Measurements from ENCODE around the gene ASAP2.

The ASAP2 gene

GRCh38 chr2:9238591-9239326, 32.1 kb downstream of the ASAP2 start:
- Histone ChIP-seq H3K4me2 (ENCODE audit: insufficient read depth, low read length, poor library complexity, severe bottlenecking) (no peak overlapping the region), H3K27me3 (ENCODE audit: control insufficient read depth in 3 of 3, insufficient read depth in 3 of 3, low read depth in 1 of 3, low read length in 3 of 3) (no peaks in the 10 kb centered on the region), H3K9ac (ENCODE audit: low read depth, low read length, poor library complexity) (no peak overlapping the region), H3K36me3 (replicated peaks in 1 of 2; ENCODE audit: control insufficient read depth in 2 of 2, insufficient read depth in 2 of 2, low read length in 2 of 2) (peaks cover 0 to 4% of the 10 kb centered on the region in 2 donors), H2BK120ac (ENCODE audit: low read depth, low read length) (no peak overlapping the region), H2BK5ac (ENCODE audit: low read length) (no peak overlapping the region), H2BK12ac (ENCODE audit: low read length) (no peak overlapping the region), H3K14ac (ENCODE audit: low read length) (no peak overlapping the region), H3K79me1 (ENCODE audit: low read depth, low read length) (peaks cover 23% of the 10 kb centered on the region), H3K27ac (replicated peaks; ENCODE audit: low read length) (no peak overlapping the region), H4K91ac (ENCODE audit: low read depth, low read length, poor library complexity) (no peak overlapping the region), H3K23ac (ENCODE audit: low read depth, low read length, poor library complexity) (no peak overlapping the region), H2AK5ac (ENCODE audit: low read depth, low read length) (no peak overlapping the region), H3K4me3 (ENCODE audit: low read length in 2 of 2) (no peak overlapping the region), H2AFZ (ENCODE audit: low read length) (no peak overlapping the region), H4K8ac (ENCODE audit: low read depth, low read length) (no peak overlapping the region), H2BK15ac (ENCODE audit: low read length) (no peak overlapping the region), H3K9me3 (replicated peaks in 1 of 2; ENCODE audit: control insufficient read depth in 2 of 2, insufficient read depth in 1 of 2, low read depth in 1 of 2, low read length in 2 of 2) (peaks cover 0 to 5% of the 10 kb centered on the region in 2 donors), H3K4ac (ENCODE audit: low read length) (no peak overlapping the region), H3K18ac (ENCODE audit: low read length) (no peak overlapping the region), H3K4me1 (ENCODE audit: control insufficient read depth in 2 of 2, insufficient read depth in 1 of 2, low read depth in 1 of 2, low read length in 2 of 2) (peaks cover 18 to 24% of the 10 kb centered on the region in 2 donors)
- WGBS, 2 donors (ENCODE audit: extremely low coverage in 2 of 2, insufficient read length in 2 of 2, insufficient replicate concordance in 1 of 2) = no CpG with 5 or more reads among the region's 7 CpGs
- DNase-seq (ENCODE audit: low spot score) = no peak

DNA sequence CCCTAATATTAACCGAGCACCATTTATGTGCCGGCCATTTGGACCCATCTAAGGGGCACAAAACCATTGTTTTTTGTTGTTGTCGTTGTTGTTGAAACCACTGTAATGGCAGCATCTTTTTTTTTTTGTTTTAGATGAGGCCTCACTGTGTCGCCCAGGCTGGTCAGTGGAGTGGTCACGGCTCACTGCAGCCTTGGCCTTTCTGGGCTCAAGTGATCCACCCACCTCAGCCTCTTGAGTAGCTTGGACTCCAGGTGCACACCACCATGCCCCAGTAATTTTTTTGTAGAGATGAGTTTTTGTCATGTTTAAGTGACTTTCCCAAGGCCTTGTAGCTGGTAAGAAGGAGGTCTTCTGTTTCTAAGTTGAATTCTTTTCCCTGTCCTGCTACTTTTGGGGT, 33.0 kb downstream of the ASAP2 start:
- Histone ChIP-seq H3K4me2 (ENCODE audit: insufficient read depth, low read length, poor library complexity, severe bottlenecking) (no peak overlapping the region), H4K91ac (ENCODE audit: low read depth, low read length, poor library complexity) (no peak overlapping the region), H3K14ac (ENCODE audit: low read length) (no peak overlapping the region), H3K27me3 (ENCODE audit: control insufficient read depth in 3 of 3, insufficient read depth in 3 of 3, low read depth in 1 of 3, low read length in 3 of 3) (no peaks in the 10 kb centered on the region), H2BK12ac (ENCODE audit: low read length) (no peak overlapping the region), H3K4ac (ENCODE audit: low read length) (no peak overlapping the region), H3K23ac (ENCODE audit: low read depth, low read length, poor library complexity) (no peak overlapping the region), H3K79me1 (ENCODE audit: low read depth, low read length) (peaks cover 25% of the 10 kb centered on the region), H3K9ac (ENCODE audit: low read depth, low read length, poor library complexity) (no peak overlapping the region), H3K36me3 (replicated peaks in 1 of 2; ENCODE audit: control insufficient read depth in 2 of 2, insufficient read depth in 2 of 2, low read length in 2 of 2) (peaks cover 0 to 4% of the 10 kb centered on the region in 2 donors), H2BK15ac (ENCODE audit: low read length) (no peak overlapping the region), H2AK5ac (ENCODE audit: low read depth, low read length) (no peak overlapping the region), H2BK120ac (ENCODE audit: low read depth, low read length) (no peak overlapping the region), H2BK5ac (ENCODE audit: low read length) (no peak overlapping the region), H3K9me3 (replicated peaks in 1 of 2; ENCODE audit: control insufficient read depth in 2 of 2, insufficient read depth in 1 of 2, low read depth in 1 of 2, low read length in 2 of 2) (peaks cover 0 to 5% of the 10 kb centered on the region in 2 donors), H3K4me1 (ENCODE audit: control insufficient read depth in 2 of 2, insufficient read depth in 1 of 2, low read depth in 1 of 2, low read length in 2 of 2) (peaks cover 12 to 17% of the 10 kb centered on the region in 2 donors), H2AFZ (ENCODE audit: low read length) (no peak overlapping the region), H4K8ac (ENCODE audit: low read depth, low read length) (no peak overlapping the region), H3K18ac (ENCODE audit: low read length) (no peak overlapping the region), H3K27ac (replicated peaks; ENCODE audit: low read length) (no peak overlapping the region), H3K4me3 (ENCODE audit: low read length in 2 of 2) (no peak overlapping the region)
- DNase-seq (ENCODE audit: low spot score) = no peak
- WGBS, 2 donors (ENCODE audit: extremely low coverage in 2 of 2, insufficient read length in 2 of 2, insufficient replicate concordance in 1 of 2) = no CpG with 5 or more reads among the region's 5 CpGs

GRCh38 chr2:9240745-9241144, 34.1 kb downstream of the ASAP2 start:
- H3K4me1 ChIP-seq (ENCODE audit: control insufficient read depth in 2 of 2, insufficient read depth in 1 of 2, low read depth in 1 of 2, low read length in 2 of 2) = peaks cover 5 to 9% of the 10 kb centered on the region in 2 donors
- peaks cover 14% of the 10 kb centered on the region for H3K79me1 ChIP-seq (ENCODE audit: low read depth, low read length)
- H3K23ac ChIP-seq (ENCODE audit: low read depth, low read length, poor library complexity) = no peak overlapping the region
- no peak overlapping the region for H2BK5ac ChIP-seq (ENCODE audit: low read length)
- no CpG with 5 or more reads among the region's 4 CpGs for WGBS, 2 donors (ENCODE audit: extremely low coverage in 2 of 2, insufficient read length in 2 of 2, insufficient replicate concordance in 1 of 2)
- no peak overlapping the region for H4K8ac ChIP-seq (ENCODE audit: low read depth, low read length)
- no peak for DNase-seq (ENCODE audit: low spot score)
- peaks cover 0 to 4% of the 10 kb centered on the region in 2 donors for H3K36me3 ChIP-seq (replicated peaks in 1 of 2; ENCODE audit: control insufficient read depth in 2 of 2, insufficient read depth in 2 of 2, low read length in 2 of 2)
- H2BK15ac ChIP-seq (ENCODE audit: low read length) = no peak overlapping the region
- H3K18ac ChIP-seq (ENCODE audit: low read length) = no peak overlapping the region
- H3K9ac ChIP-seq (ENCODE audit: low read depth, low read length, poor library complexity) = no peak overlapping the region
- peaks cover 0 to 5% of the 10 kb centered on the region in 2 donors for H3K9me3 ChIP-seq (replicated peaks in 1 of 2; ENCODE audit: control insufficient read depth in 2 of 2, insufficient read depth in 1 of 2, low read depth in 1 of 2, low read length in 2 of 2)
- no peak overlapping the region for H3K4ac ChIP-seq (ENCODE audit: low read length)
- no peak overlapping the region for H3K14ac ChIP-seq (ENCODE audit: low read length)
- H2BK120ac ChIP-seq (ENCODE audit: low read depth, low read length) = no peak overlapping the region
- H4K91ac ChIP-seq (ENCODE audit: low read depth, low read length, poor library complexity) = no peak overlapping the region
- no peak overlapping the region for H2AK5ac ChIP-seq (ENCODE audit: low read depth, low read length)
- H3K4me3 ChIP-seq (ENCODE audit: low read length in 2 of 2) = no peak overlapping the region
- H3K27ac ChIP-seq (replicated peaks; ENCODE audit: low read length) = no peak overlapping the region
- no peak overlapping the region for H2BK12ac ChIP-seq (ENCODE audit: low read length)
- H3K27me3 ChIP-seq (ENCODE audit: control insufficient read depth in 3 of 3, insufficient read depth in 3 of 3, low read depth in 1 of 3, low read length in 3 of 3) = no peaks in the 10 kb centered on the region
- H2AFZ ChIP-seq (ENCODE audit: low read length) = no peak overlapping the region
- no peak overlapping the region for H3K4me2 ChIP-seq (ENCODE audit: insufficient read depth, low read length, poor library complexity, severe bottlenecking)

DNA sequence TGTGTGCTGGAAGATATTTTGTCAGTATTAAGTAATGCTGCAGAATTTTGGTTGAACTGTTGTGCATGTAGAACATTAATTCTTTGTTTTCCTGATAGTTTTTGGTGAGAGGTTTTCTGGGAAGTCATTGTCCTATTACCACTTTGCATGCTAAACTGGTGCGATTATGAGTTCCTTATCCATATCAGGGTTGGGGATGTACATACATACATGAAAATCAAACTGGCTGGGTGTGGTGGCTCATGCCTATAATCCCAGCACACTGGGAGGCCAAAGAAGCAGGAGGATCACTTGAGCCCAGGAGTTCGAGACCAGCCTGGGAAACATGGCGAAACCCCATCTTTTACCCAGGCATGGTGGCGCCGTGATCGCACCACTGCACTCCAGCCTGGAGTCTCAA, 34.6 kb downstream of the ASAP2 start:
- Histone ChIP-seq H3K36me3 (replicated peaks in 1 of 2; ENCODE audit: control insufficient read depth in 2 of 2, insufficient read depth in 2 of 2, low read length in 2 of 2) (peaks cover 0 to 4% of the 10 kb centered on the region in 2 donors), H4K8ac (ENCODE audit: low read depth, low read length) (no peak overlapping the region), H2BK5ac (ENCODE audit: low read length) (no peak overlapping the region), H3K4me3 (ENCODE audit: low read length in 2 of 2) (no peak overlapping the region), H3K4ac (ENCODE audit: low read length) (no peak overlapping the region), H3K9me3 (replicated peaks in 1 of 2; ENCODE audit: control insufficient read depth in 2 of 2, insufficient read depth in 1 of 2, low read depth in 1 of 2, low read length in 2 of 2) (peaks cover 0 to 5% of the 10 kb centered on the region in 2 donors), H3K27ac (replicated peaks; ENCODE audit: low read length) (no peak overlapping the region), H2BK12ac (ENCODE audit: low read length) (no peak overlapping the region), H2BK15ac (ENCODE audit: low read length) (no peak overlapping the region), H3K23ac (ENCODE audit: low read depth, low read length, poor library complexity) (no peak overlapping the region), H2AFZ (ENCODE audit: low read length) (no peak overlapping the region), H2BK120ac (ENCODE audit: low read depth, low read length) (no peak overlapping the region), H3K4me2 (ENCODE audit: insufficient read depth, low read length, poor library complexity, severe bottlenecking) (no peak overlapping the region), H3K14ac (ENCODE audit: low read length) (no peak overlapping the region), H3K79me1 (ENCODE audit: low read depth, low read length) (peaks cover 11% of the 10 kb centered on the region), H3K27me3 (ENCODE audit: control insufficient read depth in 3 of 3, insufficient read depth in 3 of 3, low read depth in 1 of 3, low read length in 3 of 3) (no peaks in the 10 kb centered on the region), H3K9ac (ENCODE audit: low read depth, low read length, poor library complexity) (no peak overlapping the region), H4K91ac (ENCODE audit: low read depth, low read length, poor library complexity) (no peak overlapping the region), H3K4me1 (ENCODE audit: control insufficient read depth in 2 of 2, insufficient read depth in 1 of 2, low read depth in 1 of 2, low read length in 2 of 2) (peaks cover 5 to 9% of the 10 kb centered on the region in 2 donors), H2AK5ac (ENCODE audit: low read depth, low read length) (no peak overlapping the region), H3K18ac (ENCODE audit: low read length) (no peak overlapping the region)
- DNase-seq (ENCODE audit: low spot score) = no peak
- no CpG with 5 or more reads among the region's 6 CpGs for WGBS, 2 donors (ENCODE audit: extremely low coverage in 2 of 2, insufficient read length in 2 of 2, insufficient replicate concordance in 1 of 2)
